ENCODE measurements around the gene METTL3.
"Not testable (repeated sequence)": the region's sequence is repeated elsewhere in the genome, so short reads cannot be mapped to it uniquely, and the experiment has no call there.

METTL3 gene

GRCh38 chr14:21510735-21511657, at the start of gene METTL3:
TSS of gene METTL3 (minus strand) at chr14:21511340. CDS start at chr14:21511223, 117 bp downstream.
- peak; percentile 96 for DNase-seq

- DNase-seq = no peak
These were observed 47.6 kb upstream of the METTL3 start for GRCh38 chr14:21558703-21559170.

GRCh38 chr14:21557084-21557901, 46.2 kb upstream of the METTL3 start:
- DNase-seq = peak; percentile 53

GRCh38 chr14:21556378-21557083, 45.4 kb upstream of the METTL3 start:
- no peak for DNase-seq

- no peak for DNase-seq
These were observed 42.1 kb upstream of the METTL3 start for GRCh38 chr14:21553266-21553665.

GRCh38 chr14:21544588-21544987, 33.4 kb upstream of the METTL3 start:
- DNase-seq = not testable (repeated sequence)

GRCh38 chr14:21543963-21544362, 32.8 kb upstream of the METTL3 start:
- DNase-seq = no peak

GRCh38 chr14:21543521-21543960, 32.4 kb upstream of the METTL3 start:
- no peak for DNase-seq

- no peak for DNase-seq
These were observed 30.4 kb upstream of the METTL3 start for GRCh38 chr14:21541413-21542074.

GRCh38 chr14:21539189-21539940, 28.2 kb upstream of the METTL3 start:
- no peak for DNase-seq

GRCh38 chr14:21537090-21537424, 25.9 kb upstream of the METTL3 start:
- DNase-seq = no peak

GRCh38 chr14:21536418-21537089, 25.4 kb upstream of the METTL3 start:
- DNase-seq = no peak

GRCh38 chr14:21535545-21536417, 24.6 kb upstream of the METTL3 start:
- DNase-seq = no peak

GRCh38 chr14:21534576-21534975, 23.4 kb upstream of the METTL3 start:
- no peak for DNase-seq

- no peak for DNase-seq
These were observed 22.2 kb upstream of the METTL3 start for GRCh38 chr14:21533294-21533693.

GRCh38 chr14:21529515-21529914, 18.4 kb upstream of the METTL3 start:
- no peak for DNase-seq

GRCh38 chr14:21528381-21529348, 17.5 kb upstream of the METTL3 start:
- DNase-seq = no peak

GRCh38 chr14:21527318-21527679, 16.2 kb upstream of the METTL3 start:
- no peak for DNase-seq
